Amniotic epithelial cell (primary cell): ENCODE measurements around the gene EPS8L2.

ENCODE experiments used
- DNase-seq: peaks from one replicate; pipeline ENCODE4 v3.0.0-alpha.2; 2010; ENCODE audit warnings: low read depth

Gene EPS8L2

GRCh38 chr11:763073-763463 lies 57.0 kb downstream of the EPS8L2 start:
- no peak for DNase-seq

- no peak for DNase-seq
Observed at GRCh38 chr11:763549-764321, 57.7 kb downstream of the EPS8L2 start.

GRCh38 chr11:764322-765024 lies 58.4 kb downstream of the EPS8L2 start:
- no peak for DNase-seq

GRCh38 chr11:765025-765801 lies 59.2 kb downstream of the EPS8L2 start:
- peak; percentile 33 for DNase-seq

- DNase-seq: no peak
Observed at GRCh38 chr11:765802-766091, 59.7 kb downstream of the EPS8L2 start.

- no peak for DNase-seq
Observed at GRCh38 chr11:766106-766935, 60.3 kb downstream of the EPS8L2 start.

- DNase-seq: no peak
Observed at GRCh38 chr11:766936-767210, 60.8 kb downstream of the EPS8L2 start.

- DNase-seq: no peak
Observed at GRCh38 chr11:767238-767637, 61.2 kb downstream of the EPS8L2 start.

GRCh38 chr11:769887-770641 lies 64.0 kb downstream of the EPS8L2 start:
- DNase-seq: no peak

GRCh38 chr11:770642-771616 lies 64.9 kb downstream of the EPS8L2 start:
- no peak for DNase-seq

GRCh38 chr11:771617-772204 lies 65.7 kb downstream of the EPS8L2 start:
- DNase-seq: no peak

GRCh38 chr11:772429-773390 lies 66.7 kb downstream of the EPS8L2 start:
- no peak for DNase-seq

GRCh38 chr11:773425-773824 lies 67.4 kb downstream of the EPS8L2 start:
- no peak for DNase-seq

- DNase-seq: no peak
Observed at GRCh38 chr11:773830-774229, 67.8 kb downstream of the EPS8L2 start.

GRCh38 chr11:774873-775592 lies 69.0 kb downstream of the EPS8L2 start:
- no peak for DNase-seq

- no peak for DNase-seq
Observed at GRCh38 chr11:776263-776560, 70.2 kb downstream of the EPS8L2 start.

- DNase-seq: no peak
Observed at GRCh38 chr11:776561-777287, 70.7 kb downstream of the EPS8L2 start.
